IPS-NIHi11 (cell line): Measurements from ENCODE around the gene QRSL1.
"Not testable (repeated sequence)": the region's sequence is repeated elsewhere in the genome, so short reads cannot be mapped to it uniquely, and the experiment has no call there.

Source experiments
- DNase-seq: peaks from one replicate; pipeline ENCODE4 v3.0.0; 2012; ENCODE audit warnings: mixed read lengths, low spot score

QRSL1 gene

GRCh38 chr6:106623039-106623438, 6.3 kb upstream of the QRSL1 start:
- no peak for DNase-seq

GRCh38 chr6:106626485-106626884, 2.9 kb upstream of the QRSL1 start:
- no peak for DNase-seq

GRCh38 chr6:106627760-106628159, 1.6 kb upstream of the QRSL1 start:
- not testable (repeated sequence) for DNase-seq

- no peak for DNase-seq
These were observed 698 bp upstream of the QRSL1 start for GRCh38 chr6:106628658-106629102.

GRCh38 chr6:106629859-106630163, 433 bp downstream of the QRSL1 start:
- DNase-seq, result no peak

- no peak for DNase-seq
These were observed 988 bp downstream of the QRSL1 start for GRCh38 chr6:106630366-106630765.

- DNase-seq, result no peak
These were observed 2.0 kb downstream of the QRSL1 start for GRCh38 chr6:106631346-106631745.

GRCh38 chr6:106634565-106634964, 5.2 kb downstream of the QRSL1 start:
- DNase-seq, result no peak

GRCh38 chr6:106637051-106637716, 7.8 kb downstream of the QRSL1 start:
- DNase-seq, result no peak

GRCh38 chr6:106637717-106638341, 8.5 kb downstream of the QRSL1 start:
- no peak for DNase-seq

- no peak for DNase-seq
These were observed 10.4 kb downstream of the QRSL1 start for GRCh38 chr6:106639812-106640211.

- no peak for DNase-seq
These were observed 13.1 kb downstream of the QRSL1 start for GRCh38 chr6:106642476-106642875.

- no peak for DNase-seq
These were observed 13.7 kb downstream of the QRSL1 start for GRCh38 chr6:106643061-106643460.

- DNase-seq, result no peak
These were observed 19.4 kb downstream of the QRSL1 start for GRCh38 chr6:106648651-106649308.

- no peak for DNase-seq
These were observed 29.1 kb downstream of the QRSL1 start for GRCh38 chr6:106658469-106658868.

GRCh38 chr6:106659859-106660258, 30.5 kb downstream of the QRSL1 start:
- peak; percentile 9 for DNase-seq

GRCh38 chr6:106662458-106662857, 33.1 kb downstream of the QRSL1 start:
- no peak for DNase-seq

- peak; percentile 20 for DNase-seq
These were observed 37.1 kb downstream of the QRSL1 start for GRCh38 chr6:106666282-106667021.

GRCh38 chr6:106667022-106667402, 37.6 kb downstream of the QRSL1 start:
- no peak for DNase-seq

- DNase-seq, result no peak
These were observed 40.9 kb downstream of the QRSL1 start for GRCh38 chr6:106670236-106670635.

- no peak for DNase-seq
These were observed 42.3 kb downstream of the QRSL1 start for GRCh38 chr6:106671651-106672050.

GRCh38 chr6:106674541-106675229, 45.3 kb downstream of the QRSL1 start:
- DNase-seq, result no peak
